ENCODE data around the gene CYB561. TPM values are rescaled to one million over a fixed set of nuclear protein-coding genes. Genes with fewer than 3 reads are reported as not detected.

The CYB561 gene
- total and polyA plus RNA-seq, 9 of the 15 experiments (the other 6 are each of a cell fraction or from before 2014, with no cell fraction given) = 4.0 to 30.8 (median 17.4) TPM

DNA sequence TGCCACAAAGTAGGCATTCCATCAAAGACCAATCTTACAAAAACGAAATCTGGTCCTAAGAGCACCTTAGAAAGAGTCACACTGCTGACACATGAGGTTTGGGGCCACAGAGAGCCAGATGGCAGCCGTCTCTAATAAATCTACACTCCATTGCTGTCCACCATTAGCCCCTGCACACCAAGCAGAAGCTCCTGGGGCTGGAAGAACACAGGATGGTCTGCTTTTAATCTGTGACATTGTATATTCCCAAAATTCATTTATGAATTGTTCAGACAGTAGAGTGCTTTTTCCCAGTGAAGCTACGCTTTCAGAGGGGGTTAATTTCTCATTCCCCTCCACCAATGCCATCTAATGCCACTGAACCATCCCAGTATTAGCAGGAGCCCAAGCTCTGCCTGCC is 1.6 kb downstream of the CYB561 start:
- Histone ChIP-seq H3K4me2 (ENCODE audit: insufficient read depth, low read length) (no peak overlapping the region), H3K36me3 (ENCODE audit: control insufficient read depth, insufficient read depth, low read length) (no peaks in the 10 kb centered on the region), H4K20me1 (replicated peaks; ENCODE audit: control insufficient read depth, insufficient read depth, low read length) (peaks cover 7% of the 10 kb centered on the region; the same call in 1 of the 2 replicates), H3K4me3 (no peak overlapping the region), H3K4me1 (replicated peaks in 1 of 2; ENCODE audit: control insufficient read depth in 2 of 2, insufficient read depth in 2 of 2, low read length in 2 of 2) (peaks cover 40 to 67% of the 10 kb centered on the region in 2 experiments), H2AFZ (ENCODE audit: low read depth, low read length) (no peak overlapping the region), H3K9me3 (replicated peaks; ENCODE audit: control insufficient read depth, insufficient read depth, low read depth, low read length) (no peaks in the 10 kb centered on the region), H3K27ac (ENCODE audit: extremely low read depth, low read depth, low read length) (no peak overlapping the region), H3K27me3 (ENCODE audit: control insufficient read depth in 2 of 2, insufficient read depth in 2 of 2, low read length in 2 of 2) (no peaks in the 10 kb centered on the region), H3K79me2 (ENCODE audit: control insufficient read depth, insufficient read depth, low read length) (peaks cover 15% of the 10 kb centered on the region; the same call in 1 of the 3 replicates), H3K9me1 (ENCODE audit: control insufficient read depth, insufficient read depth, low read length) (peaks cover 7% of the 10 kb centered on the region), H3K9ac (ENCODE audit: insufficient read depth in 1 of 2, low read depth in 2 of 2, low read length in 2 of 2) (peak overlapping the region in 1 of 2 experiments; percentile 1; a peak in 1 of 4 replicates)
- TF ChIP-seq TARDBP (IDR thresholded peaks at IDR 0.05) (no peak), ZNF431 (CRISPR knock-in tag; IDR thresholded peaks at IDR 0.05) (no peak), MTA1 (IDR thresholded peaks at IDR 0.05; ENCODE audit: borderline replicate concordance) (no peak), TBL1XR1 (IDR thresholded peaks at IDR 0.05; ENCODE audit: low read length in 2 of 2) (no peak), TCF3 (CRISPR knock-in tag; IDR thresholded peaks at IDR 0.05) (no peak), ZNF77 (CRISPR knock-in tag; IDR thresholded peaks at IDR 0.05) (no peak), LCOR (CRISPR knock-in tag; IDR thresholded peaks at IDR 0.05) (no peak), ZNF717 (CRISPR knock-in tag; IDR thresholded peaks at IDR 0.05) (no peak), TEAD2 (tag; IDR thresholded peaks at IDR 0.05) (no peak), SMARCA5 (IDR thresholded peaks at IDR 0.05) (no peak), HMBOX1 (IDR thresholded peaks at IDR 0.05) (no peak), TAL1 (IDR thresholded peaks at IDR 0.05) (no peak), ZNF124 (CRISPR knock-in tag; IDR thresholded peaks at IDR 0.05) (no peak)
- TF ChIP-seq, protein P1, sequence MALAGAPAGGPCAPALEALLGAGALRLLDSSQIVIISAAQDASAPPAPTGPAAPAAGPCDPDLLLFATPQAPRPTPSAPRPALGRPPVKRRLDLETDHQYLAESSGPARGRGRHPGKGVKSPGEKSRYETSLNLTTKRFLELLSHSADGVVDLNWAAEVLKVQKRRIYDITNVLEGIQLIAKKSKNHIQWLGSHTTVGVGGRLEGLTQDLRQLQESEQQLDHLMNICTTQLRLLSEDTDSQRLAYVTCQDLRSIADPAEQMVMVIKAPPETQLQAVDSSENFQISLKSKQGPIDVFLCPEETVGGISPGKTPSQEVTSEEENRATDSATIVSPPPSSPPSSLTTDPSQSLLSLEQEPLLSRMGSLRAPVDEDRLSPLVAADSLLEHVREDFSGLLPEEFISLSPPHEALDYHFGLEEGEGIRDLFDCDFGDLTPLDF (CRISPR knock-in tag; IDR thresholded peaks at IDR 0.05) = no peak
- TF ChIP-seq, protein P2, sequence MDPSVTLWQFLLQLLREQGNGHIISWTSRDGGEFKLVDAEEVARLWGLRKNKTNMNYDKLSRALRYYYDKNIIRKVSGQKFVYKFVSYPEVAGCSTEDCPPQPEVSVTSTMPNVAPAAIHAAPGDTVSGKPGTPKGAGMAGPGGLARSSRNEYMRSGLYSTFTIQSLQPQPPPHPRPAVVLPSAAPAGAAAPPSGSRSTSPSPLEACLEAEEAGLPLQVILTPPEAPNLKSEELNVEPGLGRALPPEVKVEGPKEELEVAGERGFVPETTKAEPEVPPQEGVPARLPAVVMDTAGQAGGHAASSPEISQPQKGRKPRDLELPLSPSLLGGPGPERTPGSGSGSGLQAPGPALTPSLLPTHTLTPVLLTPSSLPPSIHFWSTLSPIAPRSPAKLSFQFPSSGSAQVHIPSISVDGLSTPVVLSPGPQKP (CRISPR knock-in tag; IDR thresholded peaks at IDR 0.05) = no peak
- FAIRE-seq (no peak), DNase-seq (ENCODE audit: extremely low read depth in 1 of 4, low spot score in 3 of 4) (no peak), ATAC-seq (no peak)
- in situ Hi-C loops (cut with MboI) = loop anchor here (25.0 kb wide), 1 partner anchor 393 kb away; the partner anchor contains the start of genes FTSJ3, PSMC5 and SMARCD2
- 47% methylated on average over 3 of the region's 3 CpGs for WGBS (ENCODE audit: insufficient coverage, low coverage, missing lambda C conversion rate)
- CTCF ChIA-PET (ENCODE audit: low intra/inter-chr PET ratio) = no interaction called here
- POLR2A ChIA-PET = interaction anchor here (0.6 to 2.2 kb wide), 7 partner anchors 8 to 1812 kb away, joined by 3 to 8 read pairs (median 3); partner anchors contain the start of gene ACE
- intact Hi-C loops (cut with micrococcal nuclease) = no loop called here
- BruUV-seq (replicated peaks) = TSS peak; percentile 51
